Ovary (tissue), 9 donors: ENCODE results near the gene BRPF1. TPM values are rescaled to one million over a fixed set of nuclear protein-coding genes. Genes with fewer than 3 reads are reported as not detected.

Experiments used
- DNase-seq, 5 donors: peaks; one replicate each; pipeline ENCODE4 v3.0.0-alpha.2; 2019 to 2020
- H3K27ac ChIP-seq, 2 donors: fragments of 200-600 bp; one replicate each; pipeline versions ENCODE4 v1.5.1 to v1.8.0; 2019 to 2022
- H3K27me3 ChIP-seq: fragments of 200-600 bp; one replicate; pipeline ENCODE4 v1.8.0; 2022
- H3K36me3 ChIP-seq: fragments of 200-600 bp; sonication (generic); one replicate; pipeline ENCODE4 v1.5.1; 2019
- H3K4me1 ChIP-seq: one replicate; pipeline ENCODE4 v1.8.1; 2013; ENCODE audit warnings: mild to moderate bottlenecking, moderate library complexity; ENCODE audit not compliant: insufficient read depth
- H3K4me3 ChIP-seq: fragments of 200-600 bp; sonication (generic); one replicate; pipeline ENCODE4 v1.5.1; 2017
- H3K9me3 ChIP-seq, 2 donors: fragments of 200-600 bp in 1 of 2; sonication (generic) in 1 of 2; one replicate each; pipeline versions ENCODE4 v1.5.1 to v1.8.1; 2013 to 2019; ENCODE audit warnings: mild to moderate bottlenecking in 1 of 2, moderate library complexity in 1 of 2
- EP300 ChIP-seq: sonication (generic); formaldehyde crosslinking; IDR thresholded peaks from one replicate; pipeline ENCODE4 v1.6.1; 2017; ENCODE audit warnings: antibody characterized with exemption
- POLR2A ChIP-seq: fragments of 450-650 bp; IDR thresholded peaks from one replicate; pipeline ENCODE4 v1.6.1; 2017; ENCODE audit warnings: antibody characterized with exemption, mild to moderate bottlenecking, moderate library complexity
- WGBS, 3 donors: extraction: QIAGEN DNeasy Blood & Tissue Kit in 1 of 3; methylation state at CpG; one replicate each; pipeline versions ENCODE4 v1.1.5 to v1.1.7; 2013 to 2017; 5-methylcytosine and 5-hydroxymethylcytosine counted together
- intact Hi-C, 4 donors: fragments of 100-400 bp; cut with DNase I; formaldehyde crosslinking; loops; one replicate each; pipeline versions ENCODE4 v1.11.0 to v1.15.1; 2022 to 2023
- polyA plus RNA-seq, 2 donors: library from polyadenylated mRNA; stranded (reverse); fragments of 200-250 nt in 1 of 2; fragments of 350-450 nt in 1 of 2; fragmentation: Illumina TruSeq in 1 of 2; extraction: RNeasy Lipid Tissue Mini Kit (QIAGEN cat#74804) in 1 of 2; gene quantifications; one replicate each; pipeline ENCODE4 v1.2.3, GENCODE V29; 2013 to 2014
- total RNA-seq, 7 donors: library from RNA; depleted of rRNA in 2 of 7; stranded (reverse); fragments of >200 nt in 2 of 7; fragmentation: NEBNext Ultra II Directional in 3 of 7; extraction: Animal tissue kit (Norgen Biotek cat#: 25700) in 3 of 7; gene quantifications; one replicate each; pipeline versions ENCODE4 v1.1.0 to v1.2.4, GENCODE V29; 2016 to 2023
- TF ChIP-seq, protein P1 (sequence below), 3 donors: fragments of 450-650 bp in 2 of 3; fragments of 200-600 bp in 1 of 3; IDR thresholded peaks; one replicate each; pipeline versions ENCODE4 v1.5.1 to v1.8.0; 2016 to 2022; ENCODE audit warnings: antibody characterized with exemption in 3 of 3, mild to moderate bottlenecking in 1 of 3
- donor health status: DM: no; HTN: no; CAD: no; lungs with moderate emphysema.
- donor health status: DM: no; HTN: no; CAD: no.
- donor health status: Bipolar disorder and iron deficiency.
- donor health status: DM: yes; HTN: yes; CAD: no.
- donor health status: DM: no; HTN: no; CAD: no.
- donor health status: DM: yes; HTN: yes; CAD: no.

BRPF1 gene
- total and polyA plus RNA-seq, 9 donors: 7.2 to 26.4 (median 16.7) TPM

DNA sequence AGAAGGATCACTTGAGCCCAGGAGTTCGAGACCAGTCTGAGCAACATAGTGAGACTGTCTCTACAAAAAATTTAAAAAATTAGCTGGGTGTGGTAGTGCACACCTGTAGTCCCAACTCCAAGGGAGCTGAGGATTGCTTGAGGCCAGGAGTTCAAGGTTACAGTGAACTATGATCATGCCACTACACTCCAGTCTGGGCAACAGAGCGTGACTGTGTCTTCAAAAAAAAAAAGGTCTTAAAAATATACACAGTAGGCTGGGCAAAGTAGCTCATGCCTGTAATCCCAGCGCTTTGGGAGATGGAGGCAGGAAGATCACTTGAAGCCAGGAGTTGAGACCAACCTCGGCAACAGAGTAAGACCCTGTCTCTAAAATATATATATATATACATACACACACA is 49.4 kb downstream of the BRPF1 start:
- no peaks in the 10 kb centered on the region for H3K27me3 ChIP-seq
- no peak overlapping the region for H3K4me3 ChIP-seq
- WGBS, 3 donors: 81 to 93% (median 85%) methylated on average over 4 of the region's 4 CpGs
- H3K4me1 ChIP-seq: no peaks in the 10 kb centered on the region
- intact Hi-C loops: no loop called here
- H3K27ac ChIP-seq: no peak overlapping the region
- no peaks in the 10 kb centered on the region for H3K9me3 ChIP-seq
- TF ChIP-seq, protein P1, sequence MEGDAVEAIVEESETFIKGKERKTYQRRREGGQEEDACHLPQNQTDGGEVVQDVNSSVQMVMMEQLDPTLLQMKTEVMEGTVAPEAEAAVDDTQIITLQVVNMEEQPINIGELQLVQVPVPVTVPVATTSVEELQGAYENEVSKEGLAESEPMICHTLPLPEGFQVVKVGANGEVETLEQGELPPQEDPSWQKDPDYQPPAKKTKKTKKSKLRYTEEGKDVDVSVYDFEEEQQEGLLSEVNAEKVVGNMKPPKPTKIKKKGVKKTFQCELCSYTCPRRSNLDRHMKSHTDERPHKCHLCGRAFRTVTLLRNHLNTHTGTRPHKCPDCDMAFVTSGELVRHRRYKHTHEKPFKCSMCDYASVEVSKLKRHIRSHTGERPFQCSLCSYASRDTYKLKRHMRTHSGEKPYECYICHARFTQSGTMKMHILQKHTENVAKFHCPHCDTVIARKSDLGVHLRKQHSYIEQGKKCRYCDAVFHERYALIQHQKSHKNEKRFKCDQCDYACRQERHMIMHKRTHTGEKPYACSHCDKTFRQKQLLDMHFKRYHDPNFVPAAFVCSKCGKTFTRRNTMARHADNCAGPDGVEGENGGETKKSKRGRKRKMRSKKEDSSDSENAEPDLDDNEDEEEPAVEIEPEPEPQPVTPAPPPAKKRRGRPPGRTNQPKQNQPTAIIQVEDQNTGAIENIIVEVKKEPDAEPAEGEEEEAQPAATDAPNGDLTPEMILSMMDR (IDR thresholded peaks at IDR 0.05): no peak
- TF ChIP-seq POLR2A (no peak), EP300 (no peak)
- DNase-seq: peak in 1 of 5 donors; percentile 0
- H3K36me3 ChIP-seq: no peaks in the 10 kb centered on the region

DNA sequence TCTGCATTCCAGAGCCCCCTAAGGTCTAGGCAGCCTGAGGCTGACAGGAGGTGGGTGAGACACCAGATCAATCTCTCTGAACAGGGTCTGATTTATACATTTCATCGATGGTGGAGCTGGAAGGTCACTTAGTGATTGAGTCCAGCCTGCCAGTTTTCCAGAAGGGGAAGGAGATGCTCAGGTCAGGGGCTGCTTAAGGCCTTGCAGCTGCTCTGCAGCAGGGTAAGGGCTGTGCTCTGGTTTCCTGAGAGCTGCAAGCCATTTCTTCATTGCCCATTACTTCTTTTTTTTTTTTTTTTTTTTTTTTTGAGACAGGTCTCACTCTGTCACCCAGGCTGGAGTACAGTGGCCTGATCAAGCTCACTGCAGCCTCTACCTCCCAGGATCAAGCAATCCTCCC is 50.0 kb downstream of the BRPF1 start:
- H3K9me3 ChIP-seq: no peaks in the 10 kb centered on the region
- TF ChIP-seq, protein P1 (IDR thresholded peaks at IDR 0.05): no peak
- TF ChIP-seq EP300: no peak
- no peak for TF ChIP-seq POLR2A
- H3K36me3 ChIP-seq: no peaks in the 10 kb centered on the region
- peak in 1 of 5 donors; percentile 9 for DNase-seq
- H3K27me3 ChIP-seq: no peaks in the 10 kb centered on the region
- H3K27ac ChIP-seq: no peak overlapping the region
- 20 to 33% (median 26%) methylated on average over 1 of the region's 1 CpG for WGBS, 3 donors
- no peak overlapping the region for H3K4me3 ChIP-seq
- no peaks in the 10 kb centered on the region for H3K4me1 ChIP-seq
- intact Hi-C loops: no loop called here

DNA sequence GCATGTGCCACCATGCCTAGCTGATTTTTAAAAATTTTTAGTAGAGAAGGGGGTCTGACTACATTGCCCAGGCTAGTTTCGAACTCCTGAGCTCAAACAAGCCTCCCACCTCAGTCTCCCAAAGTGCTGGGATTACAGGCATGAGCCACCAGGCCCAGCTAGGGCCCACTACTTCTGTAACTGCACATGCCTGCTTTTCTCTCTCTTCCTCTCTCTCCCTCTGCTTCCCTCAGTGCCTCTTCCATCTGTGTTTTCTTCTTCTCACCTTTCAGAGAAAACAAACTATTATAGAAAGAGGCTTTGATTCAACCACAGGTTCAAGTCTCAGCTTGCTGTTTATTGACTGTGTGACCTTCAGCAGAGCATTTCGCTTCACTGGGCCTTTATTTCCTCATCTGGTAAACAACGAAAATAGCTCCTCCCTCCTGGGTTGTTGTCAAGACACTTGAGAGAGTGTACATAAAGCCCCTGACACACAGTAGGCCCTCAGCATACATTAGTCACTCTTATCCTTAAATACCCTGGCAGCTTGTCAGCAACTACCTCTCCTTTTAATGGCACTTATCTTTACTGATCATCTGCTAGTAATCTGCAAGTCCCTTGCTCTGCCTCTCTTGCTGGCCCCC is 50.6 kb downstream of the BRPF1 start:
- TF ChIP-seq EP300 (no peak), POLR2A (no peak)
- TF ChIP-seq, protein P1 (IDR thresholded peaks at IDR 0.05): no peak
- no peaks in the 10 kb centered on the region for H3K4me1 ChIP-seq
- H3K4me3 ChIP-seq: no peak overlapping the region
- WGBS, 3 donors: 71 to 76% (median 73%) methylated on average over 3 of the region's 3 CpGs
- H3K27me3 ChIP-seq: no peaks in the 10 kb centered on the region
- no peaks in the 10 kb centered on the region for H3K36me3 ChIP-seq
- H3K9me3 ChIP-seq: no peaks in the 10 kb centered on the region
- no peak overlapping the region for H3K27ac ChIP-seq
- intact Hi-C loops: no loop called here
- peak in 1 of 5 donors; percentile 0 for DNase-seq

DNA sequence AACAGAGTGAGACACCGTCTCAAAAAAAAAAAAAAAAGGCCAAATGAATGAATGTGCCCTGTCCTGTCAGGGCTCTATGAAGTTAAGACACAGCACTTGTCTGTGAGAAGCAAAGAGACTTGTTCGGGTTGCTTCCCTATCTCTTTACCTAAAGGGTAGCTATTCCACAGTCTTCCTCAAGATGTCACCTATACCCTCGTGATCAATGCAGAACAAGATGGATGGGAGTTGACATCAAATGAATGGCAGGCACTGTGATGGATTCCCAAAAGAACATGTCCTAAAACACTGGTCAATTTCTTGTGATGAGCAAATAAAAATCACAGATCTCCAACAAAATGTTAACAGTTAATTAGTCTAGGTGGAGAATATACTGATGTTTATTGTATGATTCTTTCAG is 51.2 kb downstream of the BRPF1 start:
- H3K4me3 ChIP-seq: no peak overlapping the region
- DNase-seq: no peak
- 35 to 58% (median 38%) methylated on average over 3 of the region's 3 CpGs for WGBS, 3 donors
- H3K36me3 ChIP-seq: no peaks in the 10 kb centered on the region
- no peaks in the 10 kb centered on the region for H3K9me3 ChIP-seq
- no peaks in the 10 kb centered on the region for H3K27me3 ChIP-seq
- intact Hi-C loops: no loop called here
- H3K4me1 ChIP-seq: no peaks in the 10 kb centered on the region
- TF ChIP-seq POLR2A (no peak), EP300 (no peak)
- TF ChIP-seq, protein P1 (IDR thresholded peaks at IDR 0.05): no peak
- H3K27ac ChIP-seq: no peak overlapping the region
